PFSK-1 (cell line): Measurements from ENCODE around the gene NEURL2.

ENCODE experiments used
- FOXP2 ChIP-seq: optimal IDR thresholded peaks from 2 replicates; pipeline ENCODE3; 2011; ENCODE audit warnings: borderline replicate concordance, control low read depth, inconsistent platforms; ENCODE audit not compliant: insufficient read depth; ENCODE audit errors: extremely low read length, extremely low read depth
- POLR2AphosphoS5 ChIP-seq: IDR thresholded peaks from 2 replicates; pipeline ENCODE4 v1.6.1; 2012; ENCODE audit warnings: low read depth, mild to moderate bottlenecking, control low read depth, low read length, moderate library complexity
- REST ChIP-seq, 2 experiments: IDR thresholded peaks; 2 replicates each; pipeline versions ENCODE4 v1.6.1 to v1.8.0; 2011 to 2012; ENCODE audit warnings: low read depth in 2 of 2, low read length in 2 of 2, control low read depth in 1 of 2, inconsistent platforms in 1 of 2, mild to moderate bottlenecking in 1 of 2, moderate library complexity in 1 of 2; ENCODE audit not compliant: insufficient read depth in 1 of 2
- TAF1 ChIP-seq: IDR thresholded peaks from 2 replicates; pipeline ENCODE4 v1.6.1; 2012; ENCODE audit warnings: low read length, control low read depth, borderline replicate concordance; ENCODE audit not compliant: insufficient read depth

- TF ChIP-seq POLR2AphosphoS5 = no peak
- no peak for TF ChIP-seq TAF1
- TF ChIP-seq REST (IDR thresholded peaks at IDR 0.05; ENCODE audit: insufficient read depth in 1 of 2, low read depth in 2 of 2, low read length in 2 of 2) = no peak
- no peak for TF ChIP-seq FOXP2
Observed at GRCh38 chr20:45925821-45926506, 35.0 kb upstream of the NEURL2 start.
